Gastroesophageal sphincter (tissue), 4 donors: ENCODE results near the gene GPATCH3. TPM values are rescaled to one million over a fixed set of nuclear protein-coding genes. Genes with fewer than 3 reads are reported as not detected.

Experiments used
- ATAC-seq: fragments of 150-250 bp; one replicate; pipeline ENCODE4 v1.9.1; 2016; ENCODE audit warnings: mild to moderate bottlenecking, moderate library complexity
- H3K27ac ChIP-seq, 4 donors: fragments of 200-600 bp; sonication (generic) in 3 of 4; 1 replicate in 3 of 4; 2 replicates in 1 of 4; pipeline ENCODE4 v1.5.1; 2016 to 2019
- H3K27me3 ChIP-seq: fragments of 200-600 bp; sonication (generic); one replicate; pipeline ENCODE4 v1.5.1; 2019
- H3K36me3 ChIP-seq, 2 donors: fragments of 200-600 bp; sonication (generic); one replicate each; pipeline ENCODE4 v1.5.1; 2019; ENCODE audit warnings: control low read depth in 1 of 2
- H3K4me1 ChIP-seq, 3 donors: fragments of 200-600 bp; sonication (generic); 1 replicate in 2 of 3; 2 replicates in 1 of 3; pipeline ENCODE4 v1.5.1; 2016 to 2019; ENCODE audit warnings: control low read depth in 2 of 3
- H3K4me3 ChIP-seq, 2 donors: fragments of 200-600 bp; sonication (generic); one replicate each; pipeline ENCODE4 v1.5.1; 2019; ENCODE audit warnings: mild to moderate bottlenecking in 1 of 2, moderate library complexity in 1 of 2
- H3K9me3 ChIP-seq, 3 donors: fragments of 200-600 bp; sonication (generic); one replicate each; pipeline ENCODE4 v1.5.1; 2017 to 2019; ENCODE audit warnings: control low read depth in 2 of 3
- EP300 ChIP-seq: sonication (generic); formaldehyde crosslinking; IDR thresholded peaks from one replicate; pipeline ENCODE4 v1.6.1; 2017; ENCODE audit warnings: antibody characterized with exemption, mild to moderate bottlenecking
- POLR2A ChIP-seq, 2 donors: fragments of 450-650 bp; IDR thresholded peaks; one replicate each; pipeline ENCODE4 v1.6.1; 2017; ENCODE audit warnings: antibody characterized with exemption in 2 of 2, mild to moderate bottlenecking in 2 of 2, moderate library complexity in 1 of 2
- POLR2AphosphoS5 ChIP-seq: sonication (generic); formaldehyde crosslinking; IDR thresholded peaks from one replicate; pipeline ENCODE4 v1.6.1; 2017; ENCODE audit warnings: antibody characterized with exemption
- WGBS, 2 donors: methylation state at CpG; one replicate each; pipeline ENCODE4 v1.1.5; 2018; ENCODE audit warnings: low coverage in 1 of 2; 5-methylcytosine and 5-hydroxymethylcytosine counted together
- total RNA-seq, 4 donors: library from RNA; depleted of rRNA; stranded (reverse); fragments of >200 nt; gene quantifications; one replicate each; pipeline ENCODE4 v1.1.0, GENCODE V29; 2016
- TF ChIP-seq, protein P1 (sequence below), 4 experiments: fragments of 200-600 bp in 2 of 4; fragments of 450-650 bp in 2 of 4; sonication (generic) in 1 of 4; IDR thresholded peaks; one replicate each; pipeline ENCODE4 v1.5.1; 2017 to 2019; ENCODE audit warnings: antibody characterized with exemption in 4 of 4, mild to moderate bottlenecking in 2 of 4, moderate library complexity in 2 of 4

Gene GPATCH3
- total RNA-seq, 4 donors from 2014 or later: 5.1 to 21.6 (median 14.4) TPM

DNA sequence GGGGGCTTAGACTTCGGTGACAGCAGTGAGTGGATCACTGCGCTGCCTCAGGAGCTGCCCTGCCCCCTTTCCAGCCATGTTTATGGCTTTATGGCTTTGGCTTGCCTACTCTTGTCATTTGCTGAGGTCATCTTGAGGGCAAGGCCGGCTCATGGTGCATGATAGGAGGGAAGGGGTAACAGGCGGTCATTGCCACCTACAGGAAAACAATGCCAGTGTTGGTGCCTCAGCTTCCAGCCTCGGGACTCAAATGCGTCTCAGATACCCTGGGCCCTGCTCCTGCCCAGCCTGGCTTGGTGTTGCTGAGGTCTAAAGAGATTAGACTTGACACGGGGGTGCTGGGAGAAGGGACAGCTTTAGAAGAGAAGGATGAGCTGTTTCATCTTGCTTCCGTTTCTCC lies 45.5 kb upstream of the GPATCH3 start:
- no peak overlapping the region for H3K4me3 ChIP-seq
- H3K27ac ChIP-seq: no peak overlapping the region
- ATAC-seq: no peak
- WGBS, 2 donors: 87% methylated on average over 7 of the region's 8 CpGs; no CpG with 5 or more reads in 1 of the 2 donors
- peaks cover 0 to 66% of the 10 kb centered on the region in 2 donors for H3K36me3 ChIP-seq
- no peaks in the 10 kb centered on the region for H3K4me1 ChIP-seq
- no peak for TF ChIP-seq EP300
- no peak for TF ChIP-seq POLR2A (IDR thresholded peaks at IDR 0.05)
- TF ChIP-seq POLR2AphosphoS5: no peak
- TF ChIP-seq, protein P1, sequence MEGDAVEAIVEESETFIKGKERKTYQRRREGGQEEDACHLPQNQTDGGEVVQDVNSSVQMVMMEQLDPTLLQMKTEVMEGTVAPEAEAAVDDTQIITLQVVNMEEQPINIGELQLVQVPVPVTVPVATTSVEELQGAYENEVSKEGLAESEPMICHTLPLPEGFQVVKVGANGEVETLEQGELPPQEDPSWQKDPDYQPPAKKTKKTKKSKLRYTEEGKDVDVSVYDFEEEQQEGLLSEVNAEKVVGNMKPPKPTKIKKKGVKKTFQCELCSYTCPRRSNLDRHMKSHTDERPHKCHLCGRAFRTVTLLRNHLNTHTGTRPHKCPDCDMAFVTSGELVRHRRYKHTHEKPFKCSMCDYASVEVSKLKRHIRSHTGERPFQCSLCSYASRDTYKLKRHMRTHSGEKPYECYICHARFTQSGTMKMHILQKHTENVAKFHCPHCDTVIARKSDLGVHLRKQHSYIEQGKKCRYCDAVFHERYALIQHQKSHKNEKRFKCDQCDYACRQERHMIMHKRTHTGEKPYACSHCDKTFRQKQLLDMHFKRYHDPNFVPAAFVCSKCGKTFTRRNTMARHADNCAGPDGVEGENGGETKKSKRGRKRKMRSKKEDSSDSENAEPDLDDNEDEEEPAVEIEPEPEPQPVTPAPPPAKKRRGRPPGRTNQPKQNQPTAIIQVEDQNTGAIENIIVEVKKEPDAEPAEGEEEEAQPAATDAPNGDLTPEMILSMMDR (IDR thresholded peaks at IDR 0.05): no peak
- no peaks in the 10 kb centered on the region for H3K27me3 ChIP-seq
- no peaks in the 10 kb centered on the region for H3K9me3 ChIP-seq

DNA sequence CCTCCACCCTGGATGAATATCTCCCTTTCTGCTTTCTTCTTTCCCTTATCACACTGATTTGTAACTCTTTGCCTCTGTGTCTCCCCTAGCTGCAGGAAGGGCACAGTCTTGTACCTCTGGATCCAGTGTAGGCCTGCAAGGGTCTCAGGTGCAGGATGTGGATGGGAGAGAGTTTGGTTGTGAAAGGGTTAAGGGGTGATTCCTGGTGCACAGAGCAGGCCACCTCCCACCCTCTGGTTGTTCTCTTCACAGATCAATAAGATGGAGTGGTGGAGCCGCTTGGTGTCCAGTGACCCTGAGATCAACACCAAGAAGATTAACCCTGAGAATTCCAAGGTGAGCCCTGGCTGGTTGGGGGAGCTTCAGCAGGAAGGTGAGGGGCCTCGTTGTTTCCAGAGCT lies 44.9 kb upstream of the GPATCH3 start:
- ATAC-seq: no peak
- Histone ChIP-seq H3K27ac (no peak overlapping the region), H3K4me1 (no peaks in the 10 kb centered on the region), H3K4me3 (no peak overlapping the region), H3K27me3 (no peaks in the 10 kb centered on the region), H3K36me3 (peaks cover 0 to 66% of the 10 kb centered on the region in 2 donors), H3K9me3 (no peaks in the 10 kb centered on the region)
- 20 to 40% methylated on average over 1 of the region's 2 CpGs for WGBS, 2 donors
- TF ChIP-seq POLR2A (IDR thresholded peaks at IDR 0.05): no peak
- no peak for TF ChIP-seq POLR2AphosphoS5
- no peak for TF ChIP-seq EP300
- TF ChIP-seq, protein P1 (IDR thresholded peaks at IDR 0.05): no peak

GRCh38 chr1:26942656-26943055 lies 42.4 kb upstream of the GPATCH3 start:
- TF ChIP-seq POLR2AphosphoS5 (no peak), EP300 (no peak), POLR2A (IDR thresholded peaks at IDR 0.05) (no peak)
- TF ChIP-seq, protein P1 (IDR thresholded peaks at IDR 0.05): no peak

DNA sequence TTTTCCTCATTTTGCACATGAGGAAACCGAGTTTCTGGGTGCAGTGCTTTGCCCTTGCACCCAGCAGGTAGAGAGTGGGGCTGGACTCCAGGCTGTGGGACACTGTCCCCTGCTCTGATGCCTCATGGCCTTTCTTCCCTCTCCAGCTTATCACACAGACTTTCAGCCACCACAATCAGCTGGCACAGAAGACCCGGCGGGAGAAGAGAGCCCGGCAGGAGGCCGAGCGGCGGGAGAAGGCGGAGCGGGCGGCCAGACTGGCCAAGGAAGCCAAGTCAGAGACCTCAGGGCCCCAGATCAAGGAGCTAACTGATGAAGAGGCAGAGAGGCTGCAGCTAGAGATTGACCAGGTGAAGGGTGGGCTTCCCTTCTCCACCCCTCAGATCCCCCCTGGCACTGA lies 41.0 kb upstream of the GPATCH3 start:
- TF ChIP-seq EP300 (no peak), POLR2AphosphoS5 (no peak), POLR2A (IDR thresholded peaks at IDR 0.05) (no peak)
- TF ChIP-seq, protein P1 (IDR thresholded peaks at IDR 0.05): no peak

More at GRCh38 chr1:26942656-26943055, 42.4 kb upstream of the GPATCH3 start:
- no peak overlapping the region for H3K4me3 ChIP-seq
- H3K36me3 ChIP-seq: peaks cover 0 to 80% of the 10 kb centered on the region in 2 donors
- ATAC-seq: no peak
- H3K27me3 ChIP-seq: no peaks in the 10 kb centered on the region
- 95% methylated on average over 3 of the region's 12 CpGs; no CpG with 5 or more reads in 1 of the 2 donors for WGBS, 2 donors
- no peak overlapping the region for H3K27ac ChIP-seq
- no peaks in the 10 kb centered on the region for H3K9me3 ChIP-seq
- H3K4me1 ChIP-seq: no peaks in the 10 kb centered on the region

GRCh38 chr1:26938659-26939025 lies 38.4 kb upstream of the GPATCH3 start:
- no peaks in the 10 kb centered on the region for H3K9me3 ChIP-seq
- H3K27ac ChIP-seq: no peak overlapping the region
- WGBS, 2 donors: 86% methylated on average over 1 of the region's 2 CpGs; no CpG with 5 or more reads in 1 of the 2 donors
- H3K4me1 ChIP-seq: no peaks in the 10 kb centered on the region
- H3K4me3 ChIP-seq: no peak overlapping the region
- TF ChIP-seq POLR2A (IDR thresholded peaks at IDR 0.05) (no peak), POLR2AphosphoS5 (no peak), EP300 (no peak)
- TF ChIP-seq, protein P1 (IDR thresholded peaks at IDR 0.05): no peak
- ATAC-seq: no peak
- no peaks in the 10 kb centered on the region for H3K27me3 ChIP-seq
- peaks cover 0 to 78% of the 10 kb centered on the region in 2 donors for H3K36me3 ChIP-seq

More for the DNA sequence above, 41.0 kb upstream of the GPATCH3 start:
- no peak overlapping the region for H3K4me3 ChIP-seq
- WGBS, 2 donors: 86% methylated on average over 1 of the region's 10 CpGs; no CpG with 5 or more reads in 1 of the 2 donors
- no peaks in the 10 kb centered on the region for H3K4me1 ChIP-seq
- H3K9me3 ChIP-seq: no peaks in the 10 kb centered on the region
- no peak for ATAC-seq
- peaks cover 0 to 81% of the 10 kb centered on the region in 2 donors for H3K36me3 ChIP-seq
- H3K27ac ChIP-seq: no peak overlapping the region
- no peaks in the 10 kb centered on the region for H3K27me3 ChIP-seq
